ENCODE data around the gene SNTB2. TPM values are rescaled to one million over a fixed set of nuclear protein-coding genes. Genes with fewer than 3 reads are reported as not detected.

Gene SNTB2
- total and polyA plus RNA-seq, 9 of the 15 experiments (the other 6 are each of a cell fraction or from before 2014, with no cell fraction given), result 1.2 to 13.7 (median 5.7) TPM

DNA sequence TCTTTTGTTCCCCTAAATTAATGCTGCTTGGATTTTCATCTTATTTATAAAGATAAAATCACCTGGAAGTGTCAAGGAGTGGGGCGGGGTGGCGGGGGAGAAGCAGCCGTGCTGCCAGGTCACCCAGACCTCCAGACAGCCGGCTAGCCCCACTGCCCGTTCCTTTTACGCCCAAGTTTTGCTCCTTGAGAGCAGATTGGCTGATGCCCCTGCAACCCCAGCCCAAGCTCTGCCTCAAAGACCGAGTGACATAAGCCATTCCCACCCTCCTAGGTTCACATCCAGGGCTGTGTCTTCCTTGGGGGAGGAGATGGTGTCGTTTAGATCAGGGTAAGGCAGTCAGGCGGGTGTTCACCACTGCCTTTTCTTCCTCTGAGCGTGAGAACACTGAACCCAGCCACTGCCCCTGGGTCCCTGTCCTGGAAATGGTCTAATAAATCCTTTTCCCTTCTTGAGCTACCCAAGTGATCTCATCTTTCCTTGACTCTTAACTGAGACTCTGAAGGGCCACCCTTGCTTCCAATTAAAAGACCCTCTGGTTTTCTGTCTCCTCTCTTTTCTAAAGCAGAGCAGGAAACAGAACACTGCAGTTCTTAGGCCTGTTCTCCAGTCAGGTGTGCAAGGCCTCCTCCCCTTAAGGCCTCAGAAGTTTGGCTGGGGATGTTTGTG lies 137.8 kb downstream of the SNTB2 start:
- Histone ChIP-seq H3K9me1 (ENCODE audit: control insufficient read depth, insufficient read depth, low read length) (no peaks in the 10 kb centered on the region), H3K36me3 (ENCODE audit: control insufficient read depth, insufficient read depth, low read length) (peaks cover 95% of the 10 kb centered on the region), H3K9me3 (replicated peaks; ENCODE audit: control insufficient read depth, insufficient read depth, low read depth, low read length) (no peaks in the 10 kb centered on the region), H2AFZ (ENCODE audit: low read depth, low read length) (no peak overlapping the region), H4K20me1 (replicated peaks; ENCODE audit: control insufficient read depth, insufficient read depth, low read length) (peaks cover 42% of the 10 kb centered on the region), H3K27me3 (ENCODE audit: control insufficient read depth in 2 of 2, insufficient read depth in 2 of 2, low read length in 2 of 2) (no peaks in the 10 kb centered on the region), H3K4me3 (no peak overlapping the region), H3K4me2 (ENCODE audit: insufficient read depth, low read length) (no peak overlapping the region), H3K27ac (ENCODE audit: extremely low read depth, low read depth, low read length) (no peak overlapping the region; the same call in 2 of the 3 replicates), H3K9ac (ENCODE audit: insufficient read depth in 1 of 2, low read depth in 2 of 2, low read length in 2 of 2) (peak overlapping the region in 1 of 2 experiments; percentile 2; a peak in 1 of 4 replicates), H3K79me2 (ENCODE audit: control insufficient read depth, insufficient read depth, low read length) (peaks cover 82% of the 10 kb centered on the region), H3K4me1 (replicated peaks in 1 of 2; ENCODE audit: control insufficient read depth in 2 of 2, insufficient read depth in 2 of 2, low read length in 2 of 2) (peaks cover 23 to 54% of the 10 kb centered on the region in 2 experiments; a peak in 4 of 5 replicates)
- CTCF ChIA-PET (ENCODE audit: low intra/inter-chr PET ratio), result no interaction called here
- 67% methylated on average over 10 of the region's 10 CpGs for WGBS (ENCODE audit: insufficient coverage, low coverage, missing lambda C conversion rate)
- POLR2A ChIA-PET, result interaction anchor here (0.6 to 2.4 kb wide), 5 partner anchors 9 to 459 kb away, joined by 4 to 7 read pairs (median 4); no protein-coding TSS in a partner anchor
- intact Hi-C loops (cut with micrococcal nuclease), result no loop called here
- FAIRE-seq, result no peak
- peak; percentile 27; the same call in 1 of the 2 replicates for TF ChIP-seq POLR2A (conservative IDR thresholded peaks at IDR 0.05)
- peak; percentile 0; the same call in 1 of the 2 replicates for TF ChIP-seq NFIC (IDR thresholded peaks at IDR 0.05)
- no peak for TF ChIP-seq EGR1 (conservative IDR thresholded peaks at IDR 0.05)
- in situ Hi-C loops (cut with MboI), result no loop called here
- BruUV-seq (replicated peaks), result TSS peak; percentile 54
- peak in 1 of 4 experiments; percentile 21 for DNase-seq (ENCODE audit: extremely low read depth in 1 of 4, low spot score in 3 of 4)
- ATAC-seq, result no peak

DNA sequence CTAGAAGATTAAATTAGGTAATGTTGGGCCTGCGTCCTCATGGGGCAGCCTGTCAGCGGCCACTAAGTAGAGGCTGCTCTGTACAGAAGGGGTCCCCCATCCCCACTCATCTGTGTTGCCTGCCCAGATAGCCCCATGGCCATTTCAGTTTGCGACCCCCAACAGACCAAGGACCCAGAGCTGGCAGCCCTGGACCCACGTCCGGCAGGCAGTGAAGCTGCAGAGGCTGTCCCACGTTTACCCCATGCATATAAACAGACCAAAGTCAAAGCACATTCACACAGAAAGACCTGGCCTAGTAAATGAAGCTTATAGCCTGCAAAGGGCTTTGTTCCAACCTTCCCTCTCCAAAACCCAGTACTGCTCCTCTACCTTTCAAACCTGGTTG lies 138.8 kb downstream of the SNTB2 start:
- no peak for ATAC-seq
- POLR2A ChIA-PET, result interaction anchor here (0.7 to 5.1 kb wide), 5 partner anchors 9 to 766 kb away, joined by 3 to 51 read pairs (median 4); partner anchors contain the start of genes COG8 and NIP7
- intact Hi-C loops (cut with micrococcal nuclease), result no loop called here
- peaks cover 90% of the 10 kb centered on the region for H3K79me2 ChIP-seq (ENCODE audit: control insufficient read depth, insufficient read depth, low read length)
- BruUV-seq (replicated peaks), result no TSS peak
- no peak overlapping the region for H2AFZ ChIP-seq (ENCODE audit: low read depth, low read length)
- peaks cover 42% of the 10 kb centered on the region for H4K20me1 ChIP-seq (replicated peaks; ENCODE audit: control insufficient read depth, insufficient read depth, low read length)
- 89% methylated on average over 6 of the region's 6 CpGs for WGBS (ENCODE audit: insufficient coverage, low coverage, missing lambda C conversion rate)
- CTCF ChIA-PET (ENCODE audit: low intra/inter-chr PET ratio), result no interaction called here
- no peak overlapping the region for H3K27ac ChIP-seq (ENCODE audit: extremely low read depth, low read depth, low read length)
- peaks cover 23 to 65% of the 10 kb centered on the region in 2 experiments; a peak in 4 of 5 replicates for H3K4me1 ChIP-seq (replicated peaks in 1 of 2; ENCODE audit: control insufficient read depth in 2 of 2, insufficient read depth in 2 of 2, low read length in 2 of 2)
- H3K27me3 ChIP-seq (ENCODE audit: control insufficient read depth in 2 of 2, insufficient read depth in 2 of 2, low read length in 2 of 2), result no peaks in the 10 kb centered on the region
- no peaks in the 10 kb centered on the region for H3K9me1 ChIP-seq (ENCODE audit: control insufficient read depth, insufficient read depth, low read length)
- 0 out of 2 replicates have a peak overlapping the region, but pooled peaks have one; percentile 53 for H3K4me2 ChIP-seq (ENCODE audit: insufficient read depth, low read length)
- H3K9ac ChIP-seq (ENCODE audit: insufficient read depth in 1 of 2, low read depth in 2 of 2, low read length in 2 of 2), result peak overlapping the region in 1 of 2 experiments; percentile 31; a peak in 1 of 4 replicates
- FAIRE-seq, result no peak
- DNase-seq (ENCODE audit: extremely low read depth in 1 of 4, low spot score in 3 of 4), result no peak
- TF ChIP-seq POLR2G (IDR thresholded peaks at IDR 0.05; ENCODE audit: low read depth, low read length), result peak; percentile 42
- peak; percentile 49 for TF ChIP-seq RBFOX2 (IDR thresholded peaks at IDR 0.05; ENCODE audit: low read depth, low read length)
- TF ChIP-seq, protein P1, sequence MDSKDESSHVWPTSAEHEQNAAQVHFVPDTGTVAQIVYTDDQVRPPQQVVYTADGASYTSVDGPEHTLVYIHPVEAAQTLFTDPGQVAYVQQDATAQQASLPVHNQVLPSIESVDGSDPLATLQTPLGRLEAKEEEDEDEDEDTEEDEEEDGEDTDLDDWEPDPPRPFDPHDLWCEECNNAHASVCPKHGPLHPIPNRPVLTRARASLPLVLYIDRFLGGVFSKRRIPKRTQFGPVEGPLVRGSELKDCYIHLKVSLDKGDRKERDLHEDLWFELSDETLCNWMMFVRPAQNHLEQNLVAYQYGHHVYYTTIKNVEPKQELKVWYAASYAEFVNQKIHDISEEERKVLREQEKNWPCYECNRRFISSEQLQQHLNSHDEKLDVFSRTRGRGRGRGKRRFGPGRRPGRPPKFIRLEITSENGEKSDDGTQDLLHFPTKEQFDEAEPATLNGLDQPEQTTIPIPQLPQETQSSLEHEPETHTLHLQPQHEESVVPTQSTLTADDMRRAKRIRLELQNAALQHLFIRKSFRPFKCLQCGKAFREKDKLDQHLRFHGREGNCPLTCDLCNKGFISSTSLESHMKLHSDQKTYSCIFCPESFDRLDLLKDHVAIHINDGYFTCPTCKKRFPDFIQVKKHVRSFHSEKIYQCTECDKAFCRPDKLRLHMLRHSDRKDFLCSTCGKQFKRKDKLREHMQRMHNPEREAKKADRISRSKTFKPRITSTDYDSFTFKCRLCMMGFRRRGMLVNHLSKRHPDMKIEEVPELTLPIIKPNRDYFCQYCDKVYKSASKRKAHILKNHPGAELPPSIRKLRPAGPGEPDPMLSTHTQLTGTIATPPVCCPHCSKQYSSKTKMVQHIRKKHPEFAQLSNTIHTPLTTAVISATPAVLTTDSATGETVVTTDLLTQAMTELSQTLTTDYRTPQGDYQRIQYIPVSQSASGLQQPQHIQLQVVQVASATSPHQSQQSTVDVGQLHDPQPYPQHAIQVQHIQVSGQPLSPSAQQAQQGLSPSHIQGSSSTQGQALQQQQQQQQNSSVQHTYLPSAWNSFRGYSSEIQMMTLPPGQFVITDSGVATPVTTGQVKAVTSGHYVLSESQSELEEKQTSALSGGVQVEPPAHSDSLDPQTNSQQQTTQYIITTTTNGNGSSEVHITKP (IDR thresholded peaks at IDR 0.05; ENCODE audit: partially characterized antibody), result no peak
- no peak for TF ChIP-seq STAT5B (CRISPR knock-in tag; IDR thresholded peaks at IDR 0.05)
- in situ Hi-C loops (cut with MboI), result no loop called here
- H3K9me3 ChIP-seq (replicated peaks; ENCODE audit: control insufficient read depth, insufficient read depth, low read depth, low read length), result no peaks in the 10 kb centered on the region
- peaks cover 84% of the 10 kb centered on the region for H3K36me3 ChIP-seq (ENCODE audit: control insufficient read depth, insufficient read depth, low read length)
- no peak overlapping the region for H3K4me3 ChIP-seq

Data from K562 (cell line).